Measurements from ENCODE around the gene PTPN23.
A peak's percentile ranks its signal among the peaks of the same experiment; 100 is the strongest.

The PTPN23 gene

GRCh38 chr3:47420511-47421484 lies 40.0 kb downstream of the PTPN23 start:
- peak; percentile 87 for TF ChIP-seq CTCF (IDR thresholded peaks at IDR 0.05)

DNA sequence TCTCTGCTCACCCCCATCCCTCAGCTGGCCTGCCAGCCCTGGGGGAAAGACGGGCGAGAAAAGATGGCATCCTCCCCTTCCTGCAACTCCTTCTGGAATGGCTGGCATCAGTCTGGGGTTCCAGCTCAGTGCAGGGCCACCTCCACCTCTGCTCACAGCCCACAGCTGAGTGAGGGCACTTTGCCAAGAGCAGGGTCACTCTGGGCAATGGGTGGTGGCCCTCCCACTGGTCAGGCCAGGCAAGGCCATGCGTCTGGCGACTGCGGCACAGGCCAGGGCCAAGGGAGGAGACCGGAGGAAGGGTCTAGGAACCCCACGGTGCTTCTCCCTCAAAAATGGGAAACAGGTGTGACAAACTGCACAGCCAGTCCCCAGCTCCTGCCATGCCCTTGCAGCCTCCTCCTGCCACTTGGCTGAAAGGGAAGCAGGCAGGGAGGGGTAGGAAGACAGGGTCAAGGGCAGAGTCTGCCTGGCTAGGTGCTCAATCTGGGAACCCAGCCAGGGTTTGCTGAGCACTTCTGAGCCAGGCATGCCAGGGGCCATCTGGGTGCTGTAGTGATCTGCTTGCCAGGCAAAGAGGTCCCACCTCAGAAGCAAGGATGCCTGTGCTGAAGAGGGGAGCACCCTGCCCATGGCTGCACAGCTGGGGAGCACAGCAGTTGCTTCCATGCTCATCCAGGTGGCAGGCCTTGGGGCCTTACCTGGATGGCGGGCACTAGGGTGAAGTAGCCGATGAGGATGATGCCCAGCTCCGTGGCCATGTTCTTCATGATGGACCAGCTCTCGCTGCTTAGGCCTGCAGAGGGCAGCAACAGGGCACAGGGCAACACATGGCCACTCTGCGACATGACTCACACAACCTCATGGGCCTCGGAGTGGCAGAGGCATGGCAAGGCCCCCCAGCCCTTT lies 41.2 kb downstream of the PTPN23 start:
- peak; percentile 34; the same call in 1 of the 2 replicates for TF ChIP-seq CTCF (IDR thresholded peaks at IDR 0.05)

DNA sequence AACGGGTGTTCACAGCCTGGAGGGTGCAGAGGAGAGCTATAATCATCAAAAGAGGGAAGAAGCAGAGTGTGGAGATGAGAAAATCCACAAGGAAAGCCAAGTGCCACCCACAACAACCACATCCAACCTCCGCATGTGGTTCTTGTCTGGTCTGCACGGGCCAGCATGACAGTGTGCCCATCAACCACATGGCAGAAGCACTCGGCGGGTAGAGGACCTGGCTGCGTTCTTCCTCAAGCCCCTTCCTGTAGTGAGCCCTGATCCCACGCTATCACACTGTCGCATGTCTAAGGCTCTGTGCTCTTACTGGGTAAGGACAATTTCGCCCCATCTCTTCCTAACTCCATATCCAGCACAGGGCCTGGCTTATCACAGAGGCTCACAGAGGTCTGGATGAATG lies 41.9 kb downstream of the PTPN23 start:
- no peak for TF ChIP-seq CTCF (IDR thresholded peaks at IDR 0.05)

DNA sequence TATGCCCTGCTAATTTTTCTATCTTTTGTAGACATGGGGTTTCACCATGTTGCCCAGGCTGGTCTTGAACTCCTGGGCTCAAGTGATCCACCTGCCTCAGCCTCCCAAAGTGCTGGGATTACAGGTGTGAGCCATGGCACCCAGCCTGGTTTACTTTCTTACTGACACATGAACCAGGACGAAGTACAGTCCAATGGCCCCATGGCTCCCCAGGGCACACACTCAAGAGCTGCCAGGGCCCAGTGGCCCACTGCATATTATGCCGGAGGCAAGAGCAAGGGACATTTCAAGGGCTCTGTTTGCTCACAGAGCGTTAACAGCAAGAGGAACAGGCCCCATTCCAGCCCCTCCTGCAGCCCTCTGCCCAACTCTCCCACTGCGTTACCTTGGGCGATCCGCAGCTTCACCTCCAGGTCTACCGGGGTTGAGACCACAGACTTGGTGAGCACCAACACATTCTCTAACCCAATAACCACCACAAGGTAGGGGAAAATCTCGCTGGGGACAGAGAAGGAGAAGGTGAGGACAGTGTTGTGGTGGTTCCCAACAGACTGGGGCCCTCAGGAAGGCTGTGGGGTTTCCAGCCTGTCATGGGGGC lies 42.8 kb downstream of the PTPN23 start:
- no peak for TF ChIP-seq CTCF (IDR thresholded peaks at IDR 0.05)

DNA sequence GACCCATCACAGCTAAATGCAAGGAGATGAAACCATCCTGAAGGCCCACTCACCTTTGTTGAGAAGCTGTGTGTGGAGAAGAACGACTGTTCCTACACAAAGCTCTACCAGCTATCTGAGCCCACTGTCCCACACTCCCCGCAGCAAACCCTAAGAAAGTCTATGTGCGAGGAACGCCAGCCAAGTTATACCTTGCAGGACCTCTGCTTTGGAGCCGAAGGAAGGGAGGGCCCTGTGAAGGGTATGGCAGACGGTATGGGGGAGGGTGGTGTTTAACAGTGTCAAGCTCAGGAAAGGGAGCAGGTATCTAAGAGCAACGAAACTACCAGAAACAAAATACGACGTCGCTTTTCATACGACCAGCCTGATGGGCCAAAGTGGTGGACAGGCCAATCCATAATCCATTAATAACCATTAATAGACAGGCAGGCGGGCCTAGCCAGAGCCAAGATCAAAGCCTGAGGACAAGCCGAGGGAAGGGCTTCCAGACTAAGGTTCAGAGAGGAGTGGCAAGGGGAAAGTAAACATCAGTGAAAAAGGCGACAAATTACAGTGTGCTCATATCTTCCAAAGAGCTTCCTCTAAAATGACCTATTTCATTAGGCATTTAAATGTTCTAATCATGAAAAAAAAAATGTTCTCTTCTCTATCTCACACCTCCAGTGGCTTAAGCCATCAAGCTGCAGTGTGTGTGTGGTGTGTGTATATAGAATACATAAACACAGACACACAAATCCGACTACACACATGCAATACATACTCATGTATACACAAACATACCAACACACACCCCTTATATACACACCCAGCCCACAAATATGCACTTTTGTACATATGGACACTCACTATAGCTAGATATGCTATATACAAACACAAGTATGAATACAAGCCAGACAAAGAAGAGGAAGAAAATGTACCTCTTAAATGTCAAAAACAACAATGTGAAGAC lies 43.9 kb downstream of the PTPN23 start:
- no peak for TF ChIP-seq CTCF (IDR thresholded peaks at IDR 0.05)

GRCh38 chr3:47425383-47425778 lies 44.6 kb downstream of the PTPN23 start:
- TF ChIP-seq CTCF (IDR thresholded peaks at IDR 0.05) = no peak
